ENCODE data around the gene ABCG4.
A peak's percentile ranks its signal among the peaks of the same experiment; 100 is the strongest.
"Not testable (repeated sequence)": the region's sequence is repeated elsewhere in the genome, so short reads cannot be mapped to it uniquely, and the experiment has no call there.

Gene ABCG4

DNA sequence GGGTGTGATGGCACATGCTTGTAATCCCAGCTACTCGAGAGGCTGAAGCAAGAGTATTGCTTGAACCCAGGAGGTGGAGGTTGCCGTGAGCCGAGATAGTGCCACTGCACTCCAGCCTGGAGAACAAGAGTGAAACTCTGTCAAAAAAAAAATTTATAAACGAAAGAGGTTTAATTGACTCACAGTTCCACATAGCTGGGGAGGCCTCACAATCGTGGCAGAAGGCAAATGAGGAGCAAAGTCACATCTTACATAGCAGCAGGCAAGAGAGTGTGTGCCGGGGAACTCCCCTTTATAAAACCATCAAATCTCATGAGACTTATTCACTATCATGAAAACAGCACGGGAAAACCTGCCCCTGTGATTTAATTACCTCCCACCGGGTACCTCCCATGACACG is 35.5 kb downstream of the ABCG4 start:
- not testable (repeated sequence) for DNase-seq (ENCODE audit: low read depth)

DNA sequence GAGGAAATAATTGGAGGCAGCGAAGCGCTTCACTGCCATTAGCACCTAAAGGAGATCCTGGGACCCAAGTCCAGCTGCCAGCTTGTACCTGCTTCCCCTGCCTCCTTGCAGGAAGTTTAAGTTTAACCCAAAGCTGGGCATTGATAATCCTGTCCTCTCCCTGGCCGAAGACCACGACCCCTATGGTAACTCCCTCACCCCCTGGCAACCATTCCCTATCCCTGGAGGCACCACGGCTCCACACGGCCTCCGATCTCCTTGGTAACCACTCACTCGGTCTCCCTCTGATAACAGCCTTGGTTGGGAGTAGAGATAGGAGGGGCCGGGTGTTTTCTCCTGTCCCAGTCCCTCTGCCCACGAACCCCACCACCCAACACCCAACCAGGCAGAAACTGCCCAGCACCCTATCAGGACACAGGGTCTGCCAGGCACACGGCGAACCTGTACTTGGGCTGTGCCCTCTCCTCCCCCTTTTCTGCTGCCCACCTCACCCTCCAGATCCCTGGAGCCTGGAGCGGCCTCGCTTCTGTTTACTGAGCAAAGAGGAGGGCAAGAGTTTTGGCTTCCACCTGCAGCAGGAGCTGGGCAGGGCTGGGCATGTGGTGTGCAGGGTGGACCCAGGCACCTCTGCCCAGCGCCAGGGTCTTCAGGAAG is 37.3 kb downstream of the ABCG4 start:
- DNase-seq (ENCODE audit: low read depth), result no peak

DNA sequence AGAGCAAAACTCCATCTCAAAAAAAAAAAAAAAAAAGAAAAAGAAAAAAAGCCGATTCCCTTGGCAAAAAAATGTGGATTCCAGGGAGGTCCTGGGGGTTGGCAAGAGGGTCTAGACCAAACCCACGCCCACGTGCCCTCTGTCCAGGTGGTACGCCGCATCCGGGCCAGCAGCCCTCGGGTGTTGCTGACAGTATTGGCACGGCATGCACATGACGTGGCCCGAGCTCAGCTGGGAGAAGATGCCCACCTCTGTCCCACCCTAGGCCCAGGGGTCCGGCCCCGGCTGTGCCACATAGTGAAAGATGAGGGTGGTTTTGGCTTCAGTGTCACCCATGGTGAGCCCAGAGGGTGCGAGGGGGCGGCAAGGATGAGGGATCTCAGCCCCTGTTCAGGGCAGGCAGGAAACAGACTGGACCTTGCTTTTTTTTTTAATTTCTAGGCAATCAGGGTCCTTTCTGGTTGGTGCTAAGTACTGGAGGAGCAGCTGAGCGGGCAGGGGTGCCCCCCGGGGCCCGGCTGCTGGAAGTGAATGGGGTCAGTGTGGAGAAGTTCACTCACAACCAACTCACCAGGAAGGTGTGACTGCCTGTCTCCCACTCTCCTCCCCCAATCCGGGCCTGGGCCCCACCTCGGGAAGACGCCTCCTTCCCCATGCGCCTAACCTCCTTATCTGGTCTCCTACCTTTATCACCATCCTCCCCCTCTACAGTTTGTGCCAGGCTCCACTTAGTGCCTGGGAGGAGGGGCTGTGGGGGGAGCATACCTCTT is 38.5 kb downstream of the ABCG4 start:
- DNase-seq (ENCODE audit: low read depth), result no peak

DNA sequence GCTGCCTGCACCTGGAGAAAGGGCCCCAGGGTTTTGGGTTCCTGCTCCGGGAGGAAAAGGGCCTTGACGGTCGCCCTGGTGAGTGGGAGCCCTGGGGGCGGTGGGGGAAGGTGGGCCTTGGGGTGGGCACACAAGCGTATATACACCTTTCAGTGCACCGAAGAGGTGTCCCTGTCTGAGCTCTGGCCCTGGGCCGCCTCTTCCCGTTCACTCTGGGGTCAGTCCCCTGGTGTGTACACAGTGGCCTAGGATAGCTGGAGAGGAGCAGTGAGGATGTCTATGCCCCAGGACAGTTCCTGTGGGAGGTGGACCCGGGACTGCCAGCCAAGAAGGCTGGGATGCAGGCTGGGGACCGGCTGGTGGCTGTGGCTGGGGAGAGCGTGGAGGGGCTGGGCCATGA is 39.2 kb downstream of the ABCG4 start:
- DNase-seq (ENCODE audit: low read depth), result no peak

DNA sequence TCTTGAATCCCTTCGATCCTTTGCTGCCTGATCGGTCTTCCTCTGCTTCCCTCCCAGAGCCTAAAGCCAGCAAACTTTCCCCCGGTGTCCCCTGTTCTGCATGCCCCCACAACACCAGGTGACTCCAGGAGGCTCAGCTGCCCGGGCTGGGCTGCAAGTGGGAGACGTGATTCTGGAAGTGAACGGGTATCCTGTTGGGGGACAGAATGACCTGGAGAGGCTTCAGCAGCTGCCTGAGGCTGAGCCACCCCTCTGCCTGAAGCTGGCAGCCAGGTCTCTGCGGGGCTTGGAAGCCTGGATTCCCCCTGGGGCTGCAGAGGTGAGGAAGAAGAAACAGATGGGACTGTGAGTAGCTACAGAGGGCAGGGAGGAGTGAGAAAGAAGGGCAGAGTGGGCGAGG is 40.0 kb downstream of the ABCG4 start:
- no peak for DNase-seq (ENCODE audit: low read depth)

DNA sequence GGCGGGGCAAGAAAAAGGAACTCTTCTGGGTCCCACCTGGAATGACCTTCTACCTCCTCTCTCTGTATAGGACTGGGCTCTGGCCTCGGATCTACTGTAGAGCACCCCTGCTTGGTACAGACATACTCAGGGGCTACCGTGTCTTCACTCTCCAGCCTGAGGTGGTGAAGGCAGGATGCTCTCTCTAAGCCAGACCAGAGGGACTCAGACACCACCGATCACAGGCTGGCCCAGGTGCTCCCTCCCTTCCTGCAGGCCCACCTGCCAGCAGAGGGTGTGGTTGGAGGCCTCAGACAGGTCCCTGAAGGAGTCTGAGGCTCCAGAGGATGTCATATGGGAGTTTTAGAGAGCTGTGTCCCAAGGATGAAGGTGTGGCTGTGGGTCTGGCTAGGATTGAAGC is 40.5 kb downstream of the ABCG4 start:
- DNase-seq (ENCODE audit: low read depth), result no peak

DNA sequence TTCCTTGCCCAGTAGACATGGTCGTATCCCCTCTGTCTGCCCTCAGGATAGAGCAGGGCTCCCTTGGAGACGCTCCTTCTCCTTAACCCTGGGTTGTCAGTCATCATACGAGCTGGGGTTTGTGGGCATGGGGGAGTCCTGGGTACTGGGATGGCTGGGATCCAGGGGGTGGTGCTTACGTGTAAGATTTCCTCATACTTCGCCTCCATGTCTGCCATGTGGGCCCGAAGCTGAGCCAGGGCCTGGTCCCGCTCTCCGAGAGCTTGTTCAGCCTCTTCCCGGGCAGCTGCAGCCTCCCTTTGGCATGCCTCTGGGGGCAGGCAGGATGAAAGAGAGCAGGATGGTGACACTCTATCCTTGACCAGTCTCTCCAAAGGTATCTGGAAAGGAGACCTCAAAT is 41.7 kb downstream of the ABCG4 start:
- no peak for DNase-seq (ENCODE audit: low read depth)

DNA sequence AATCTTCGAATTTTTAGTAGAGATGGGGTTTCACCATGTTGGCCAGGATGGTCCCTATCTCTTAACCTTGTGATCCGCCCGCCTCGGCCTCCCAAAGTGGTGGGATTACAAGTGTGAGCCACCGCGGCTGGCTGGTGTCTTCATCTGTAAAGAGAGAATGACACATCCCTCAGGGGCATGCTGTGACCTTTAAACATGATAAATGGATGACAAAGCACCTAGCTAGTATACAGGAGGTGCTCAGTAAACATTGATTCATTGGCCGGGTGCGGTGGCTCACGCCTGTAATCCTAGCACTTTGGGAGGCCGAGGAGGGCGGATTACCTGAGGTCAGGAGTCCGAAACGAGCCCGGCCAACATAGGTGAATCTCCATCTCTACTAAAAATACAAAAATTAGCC is 42.4 kb downstream of the ABCG4 start:
- not testable (repeated sequence) for DNase-seq (ENCODE audit: low read depth)

DNA sequence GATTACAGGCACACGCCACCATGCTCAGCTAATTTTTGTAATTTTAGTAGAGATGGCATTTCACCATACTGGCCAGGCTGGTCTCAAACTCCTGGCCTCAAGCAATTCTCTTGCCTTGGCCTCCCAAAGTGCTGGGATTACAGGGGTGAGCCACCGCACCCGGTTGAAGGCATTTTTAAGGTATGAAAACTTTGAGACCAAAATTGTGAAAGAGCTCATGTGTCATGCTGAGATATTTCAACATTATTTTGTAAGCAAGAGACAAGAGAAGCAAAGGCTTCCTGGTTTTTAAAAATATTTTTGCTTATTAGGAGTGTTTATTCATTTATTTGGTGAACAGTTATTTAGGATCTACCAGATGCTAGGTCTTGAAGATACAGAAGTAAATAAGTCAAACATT is 43.3 kb downstream of the ABCG4 start:
- DNase-seq (ENCODE audit: low read depth), result no peak

DNA sequence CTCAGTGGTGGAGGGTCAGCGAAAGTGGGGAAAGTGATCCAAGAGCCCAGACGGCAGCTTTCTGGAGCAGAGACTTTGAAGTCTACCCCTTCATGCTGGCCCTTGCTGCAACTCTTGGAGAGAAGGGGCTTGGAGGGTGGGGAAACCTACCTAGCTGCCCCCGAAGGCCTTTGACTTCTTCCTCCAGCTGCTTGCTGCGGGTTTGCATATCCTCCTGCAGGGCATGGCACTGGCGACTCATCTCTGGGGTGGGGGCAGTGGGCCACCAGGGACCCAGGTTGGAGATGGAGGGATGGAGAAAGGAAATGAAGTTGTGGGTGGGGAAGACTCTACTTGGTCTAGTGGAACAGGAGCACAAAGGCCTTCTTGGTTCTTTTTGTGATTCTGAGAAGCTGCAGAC is 44.1 kb downstream of the ABCG4 start:
- no peak for DNase-seq (ENCODE audit: low read depth)

DNA sequence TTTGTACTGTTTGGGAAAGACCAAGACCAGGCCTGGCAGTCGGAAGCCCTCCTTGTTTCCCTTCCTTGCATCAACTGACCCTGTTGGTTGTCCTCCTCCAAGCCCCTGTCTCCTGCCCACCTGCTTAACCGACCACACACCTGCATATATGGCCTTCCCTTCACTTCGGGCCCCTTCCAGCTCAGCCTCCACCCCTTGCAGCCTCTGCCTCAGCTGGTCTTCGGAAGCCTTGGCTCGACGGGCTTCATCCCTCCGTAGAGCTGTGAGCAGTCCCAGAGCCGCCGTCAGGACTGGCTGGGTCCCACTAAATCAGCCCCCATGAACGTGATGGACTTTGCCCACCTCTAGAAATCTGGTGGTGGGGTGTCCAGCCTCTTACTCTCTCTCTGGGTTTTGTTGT is 44.8 kb downstream of the ABCG4 start:
- no peak for DNase-seq (ENCODE audit: low read depth)

DNA sequence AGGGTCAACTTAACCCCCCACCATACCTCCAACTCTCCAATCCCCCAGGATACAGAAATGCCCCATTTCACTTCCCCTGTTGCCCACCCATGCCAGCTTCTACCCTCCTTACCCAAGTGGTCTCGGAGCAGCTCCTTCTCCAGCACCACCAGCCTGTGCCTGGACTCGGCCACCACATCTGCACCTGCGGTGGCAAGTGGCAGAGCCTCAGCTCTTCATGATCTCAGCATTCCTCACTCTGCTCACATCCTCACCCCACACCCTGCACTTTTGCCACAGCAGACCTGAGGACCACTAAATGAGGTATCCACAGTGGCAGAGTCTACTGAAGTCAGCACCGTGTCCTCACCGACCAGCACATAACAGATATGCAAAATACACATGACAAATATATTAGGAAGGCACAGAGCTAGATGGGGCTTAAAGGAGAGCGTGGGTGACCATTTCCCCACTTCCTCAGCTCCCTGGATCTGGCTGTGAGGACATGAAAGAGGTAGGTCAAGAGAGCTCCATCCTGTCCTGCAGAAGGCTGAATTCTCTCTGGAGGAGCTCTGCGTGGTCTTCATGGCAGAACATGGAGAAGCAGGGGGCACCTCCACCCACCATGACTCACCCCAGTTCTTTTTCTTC is 46.1 kb downstream of the ABCG4 start:
- DNase-seq (ENCODE audit: low read depth), result no peak

DNA sequence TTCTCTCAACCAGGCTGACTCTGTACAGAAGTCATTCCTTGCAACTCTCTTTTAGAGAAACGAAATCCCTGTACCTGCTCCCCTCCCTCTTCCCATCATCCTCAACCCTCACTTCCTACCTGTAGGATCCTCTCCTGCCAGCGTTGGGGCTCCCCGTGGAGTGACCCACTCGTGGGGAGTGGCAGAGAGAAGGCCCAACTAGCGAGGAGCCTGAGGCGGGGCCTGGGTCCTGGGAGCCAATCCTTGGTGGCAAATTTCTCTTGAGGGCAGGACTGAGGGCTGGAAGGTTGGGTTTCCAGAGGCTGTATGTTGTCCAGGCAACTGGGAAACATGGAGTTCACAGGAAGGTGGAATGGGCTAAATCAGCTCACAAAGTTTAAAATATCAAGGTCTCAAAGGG is 46.8 kb downstream of the ABCG4 start:
- no peak for DNase-seq (ENCODE audit: low read depth)

DNA sequence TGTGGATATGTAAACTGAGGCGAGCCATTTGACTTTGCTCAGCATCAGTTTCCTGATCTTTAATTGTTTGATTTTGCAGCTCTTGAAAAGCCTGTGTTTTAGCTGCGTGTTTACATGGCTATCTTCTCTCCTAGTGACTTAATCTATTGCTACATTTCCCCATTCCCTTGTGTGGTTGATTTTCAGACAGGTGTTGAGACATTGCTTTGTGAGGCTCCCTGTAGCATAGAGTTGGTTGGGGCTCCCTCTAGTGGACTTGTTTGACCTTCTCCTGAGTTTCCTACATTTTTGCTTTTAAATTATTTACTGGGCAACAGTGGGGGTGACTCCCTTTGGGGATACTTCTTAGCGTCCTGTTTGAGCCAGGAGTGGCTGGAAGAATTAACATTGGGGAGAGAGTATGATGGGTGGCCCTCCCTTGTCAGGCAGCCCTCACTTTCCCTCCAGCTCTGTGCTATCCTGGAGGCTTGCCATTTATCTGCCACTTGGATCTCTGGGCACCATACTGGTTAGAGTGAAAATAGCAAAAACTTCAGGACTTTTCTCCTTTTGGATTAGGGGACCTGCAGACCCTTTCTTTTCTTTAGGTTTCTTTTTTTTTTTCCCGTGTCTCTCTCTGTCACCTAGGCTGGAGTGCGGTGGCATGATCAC is 48.1 kb downstream of the ABCG4 start:
- DNase-seq (ENCODE audit: low read depth), result no peak

DNA sequence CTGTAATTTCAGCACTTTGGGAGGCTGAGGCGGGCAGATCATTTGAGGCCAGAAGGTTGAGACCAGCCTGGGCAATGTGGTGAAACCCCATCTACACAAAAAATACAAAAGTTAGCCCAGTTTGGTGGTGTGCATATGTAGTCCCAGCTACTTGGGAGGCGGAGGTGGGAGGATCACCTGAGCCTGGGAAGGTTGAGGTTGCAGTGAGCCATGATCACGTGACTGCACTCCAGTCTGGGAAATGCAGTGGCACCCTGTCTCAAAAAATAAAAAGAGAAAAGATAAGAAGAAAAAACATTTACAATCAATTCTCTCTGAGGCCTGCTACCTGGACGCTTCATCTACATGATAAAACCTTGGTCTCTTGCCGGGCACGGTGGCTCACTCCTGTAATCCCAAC is 50.1 kb downstream of the ABCG4 start:
- no peak for DNase-seq (ENCODE audit: low read depth)

DNA sequence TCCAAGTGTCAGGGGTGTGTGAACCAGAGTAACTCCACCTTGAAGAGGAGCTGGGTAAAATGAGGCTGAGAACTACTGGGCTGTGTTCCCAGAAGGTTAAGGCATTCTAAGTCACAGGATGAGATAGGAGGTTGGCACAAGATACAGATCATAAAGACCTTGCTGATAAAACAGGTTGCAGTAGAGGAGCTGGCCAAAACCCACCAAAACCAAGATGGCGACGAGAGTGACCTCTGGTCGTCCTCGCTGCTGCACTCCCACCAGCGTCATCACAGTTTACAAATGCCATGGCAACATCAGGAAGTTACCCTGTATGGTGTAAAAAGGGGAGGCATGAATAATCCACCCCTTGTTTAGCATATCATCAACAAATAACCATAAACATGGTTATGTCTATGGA is 52.4 kb downstream of the ABCG4 start:
- DNase-seq (ENCODE audit: low read depth), result not testable (repeated sequence)

DNA sequence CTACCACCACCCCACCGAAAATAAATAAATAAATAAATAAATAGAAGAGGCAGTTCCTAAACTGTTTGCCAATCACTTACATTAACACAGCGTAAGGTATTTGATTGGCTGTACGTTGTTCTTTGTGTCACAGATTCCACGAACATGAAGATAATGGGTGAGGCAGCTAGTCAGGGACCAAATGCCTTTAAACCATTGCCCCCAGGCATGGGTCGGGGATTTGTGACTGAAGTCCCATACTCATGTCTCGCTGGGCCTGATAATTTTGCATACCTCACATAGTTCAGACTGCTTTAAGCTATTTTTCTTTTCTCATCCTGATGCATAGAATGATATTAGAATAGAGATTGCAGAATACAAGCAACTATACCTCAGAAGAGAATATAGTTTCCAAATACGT is 53.7 kb downstream of the ABCG4 start:
- no peak for DNase-seq (ENCODE audit: low read depth)

DNA sequence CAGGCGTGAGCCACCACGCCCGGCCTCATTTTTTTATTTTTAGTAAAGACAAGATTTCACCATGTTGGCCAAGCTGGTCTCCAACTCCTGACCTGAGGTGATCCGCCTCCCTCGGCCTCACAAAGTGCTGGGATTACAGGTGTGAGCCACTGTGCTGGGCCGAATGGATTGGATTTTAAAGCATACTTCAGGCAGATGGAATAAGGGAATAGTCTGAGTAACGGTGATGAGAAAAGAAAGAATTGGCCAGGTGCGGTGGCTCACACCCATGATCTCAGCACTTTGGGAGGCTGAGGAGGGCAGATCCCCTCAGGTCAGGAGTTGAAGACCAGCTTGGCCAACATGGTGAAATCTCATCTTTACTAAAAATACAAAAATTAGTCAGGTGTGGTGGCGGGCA is 55.2 kb downstream of the ABCG4 start:
- DNase-seq (ENCODE audit: low read depth), result no peak

DNA sequence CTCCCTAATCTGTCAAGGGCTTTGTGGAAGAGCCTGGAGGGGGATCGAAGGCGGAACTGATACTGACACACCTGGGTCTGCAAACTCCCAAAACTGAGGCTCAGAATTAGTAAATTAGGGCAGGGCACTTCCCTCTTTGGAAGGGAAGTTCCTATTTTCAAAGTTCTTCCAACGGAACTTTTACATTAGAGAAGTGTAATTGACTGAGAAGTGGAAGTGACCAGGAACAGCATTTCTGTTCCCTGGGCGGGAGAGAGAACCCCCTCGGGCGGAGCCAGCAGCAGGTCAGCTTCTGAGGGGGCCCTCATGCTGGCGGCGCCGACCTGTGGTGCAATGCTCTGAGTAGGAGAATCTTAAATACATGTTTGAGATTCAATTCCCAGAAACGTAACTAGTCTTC is 56.2 kb downstream of the ABCG4 start:
- DNase-seq (ENCODE audit: low read depth), result no peak

DNA sequence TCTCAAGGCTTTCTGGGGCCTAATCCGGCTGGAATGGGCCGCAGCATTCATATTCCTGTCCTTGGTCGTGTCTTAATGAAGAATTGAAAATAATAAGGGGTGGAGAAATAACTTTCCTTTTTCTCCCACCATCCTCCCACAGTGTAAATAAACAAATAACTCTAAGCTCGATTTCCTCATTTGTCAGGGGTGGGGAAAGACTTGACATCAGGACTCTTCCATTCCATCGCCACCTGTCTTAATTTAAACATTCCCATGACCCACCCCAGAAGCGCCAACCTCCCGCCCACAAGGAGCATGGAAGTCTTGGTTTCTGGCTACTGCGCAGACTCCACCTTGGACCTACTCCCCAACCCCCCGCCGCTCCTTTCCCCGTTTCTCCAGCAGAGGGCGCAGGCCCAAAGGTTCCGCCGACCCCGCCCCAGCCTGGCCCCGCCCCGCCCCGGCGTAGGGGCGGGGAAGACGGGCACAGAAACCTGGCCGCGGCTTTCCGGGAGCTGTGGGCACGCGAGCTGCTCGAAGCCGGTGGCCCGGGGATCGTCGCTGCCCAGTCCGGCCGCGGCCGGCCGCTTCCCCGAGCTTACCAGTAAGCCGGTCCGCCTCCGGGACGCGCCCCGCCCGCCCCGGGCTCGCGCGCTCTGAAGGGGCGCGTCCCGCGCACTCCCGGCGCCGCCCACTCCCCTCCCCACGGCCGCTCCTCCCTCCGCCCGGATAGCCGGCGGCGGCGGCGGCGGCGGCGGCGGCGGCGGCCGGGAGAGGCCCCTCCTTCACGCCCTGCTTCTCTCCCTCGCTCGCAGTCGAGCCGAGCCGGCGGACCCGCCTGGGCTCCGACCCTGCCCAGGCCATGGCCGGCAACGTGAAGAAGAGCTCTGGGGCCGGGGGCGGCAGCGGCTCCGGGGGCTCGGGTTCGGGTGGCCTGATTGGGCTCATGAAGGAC is 57.0 kb downstream of the ABCG4 start, which contains the start of gene CBL:
TSS of gene CBL (plus strand) at position 766 of the 937 bp plus-strand sequence. CDS start at position 845, 79 bp downstream.
- peak; percentile 100 for DNase-seq (ENCODE audit: low read depth)

DNA sequence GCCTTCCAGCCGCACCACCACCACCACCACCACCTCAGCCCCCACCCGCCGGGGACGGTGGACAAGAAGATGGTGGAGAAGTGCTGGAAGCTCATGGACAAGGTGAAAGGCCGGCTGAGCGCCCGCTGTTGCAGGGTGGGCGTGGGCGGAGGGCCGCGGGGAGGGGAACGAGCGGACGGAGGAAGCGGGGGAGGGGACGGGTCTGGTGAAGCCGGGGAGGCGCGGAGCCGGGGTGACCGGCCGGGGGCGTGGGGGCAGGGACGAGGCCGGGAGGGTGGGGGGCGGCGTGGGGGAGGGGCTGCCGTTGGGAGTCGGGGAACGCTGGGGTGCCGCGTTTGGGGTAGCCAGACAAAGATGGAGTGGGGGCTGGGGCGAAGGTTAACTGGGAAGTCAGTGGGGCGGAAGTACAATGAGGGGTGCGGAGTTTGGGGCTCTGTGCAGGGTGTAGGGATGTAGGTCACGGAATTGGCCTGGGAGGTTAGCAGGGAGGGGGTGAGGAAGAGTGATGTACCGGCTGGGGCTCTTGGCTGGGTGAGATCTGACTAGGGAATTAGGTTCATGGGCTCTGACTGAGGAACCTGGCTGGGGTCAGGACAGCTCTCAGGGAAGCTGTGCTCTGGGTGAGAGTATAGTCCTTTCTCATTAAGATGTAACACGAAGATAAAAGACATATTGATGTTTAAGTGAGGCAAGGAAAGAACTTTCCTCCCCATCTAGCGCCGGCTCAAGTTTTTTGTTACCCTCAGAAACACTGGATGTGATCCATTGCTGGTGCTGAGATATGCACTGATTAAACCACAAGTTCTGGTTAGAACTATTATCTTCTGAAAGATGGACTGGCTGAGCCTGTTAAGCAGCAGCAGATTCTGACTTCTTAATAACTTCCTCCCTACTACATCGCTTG is 57.9 kb downstream of the ABCG4 start:
- peak; percentile 28 for DNase-seq (ENCODE audit: low read depth)
